ENCODE measurements around the gene RASA2. TPM values are rescaled to one million over a fixed set of nuclear protein-coding genes. Genes with fewer than 3 reads are reported as not detected.

The RASA2 gene
- total and polyA plus RNA-seq, 11 donors, result 2.0 to 12.3 (median 3.4) TPM

DNA sequence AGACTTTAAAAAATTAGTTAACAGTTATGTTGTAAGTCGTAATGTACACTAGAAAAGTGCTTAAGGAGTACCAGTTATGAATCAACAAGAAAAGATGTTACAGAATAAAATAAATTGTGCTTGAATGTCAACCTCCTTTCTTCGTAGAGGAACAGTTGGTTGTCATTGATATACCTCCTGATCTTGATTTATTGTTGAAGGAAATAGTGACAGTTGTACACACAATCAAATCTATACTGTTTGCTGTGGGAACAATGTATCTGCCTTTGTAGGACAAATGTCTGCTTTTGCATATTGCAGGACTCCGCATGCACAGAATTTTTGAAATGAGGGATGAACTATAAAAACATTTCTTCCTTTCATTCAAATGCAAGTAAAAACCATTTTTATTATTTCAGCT is 19.2 kb downstream of the RASA2 start:
- Histone ChIP-seq H3K4me1 (peaks cover 0 to 30% (median 2%) of the 10 kb centered on the region in 12 donors), H3K9me3 (no peaks in the 10 kb centered on the region), H3K27ac (no peak overlapping the region), H3K4me3 (no peak overlapping the region), H3K36me3 (no peaks in the 10 kb centered on the region), H3K27me3 (no peaks in the 10 kb centered on the region)
- DNase-seq, result no peak
- WGBS, 4 donors, result 94 to 97% (median 95%) methylated on average over 3 of the region's 3 CpGs
- intact Hi-C loops (cut with DNase I), result no loop called here
- no peak for TF ChIP-seq POLR2A (IDR thresholded peaks at IDR 0.05)
- TF ChIP-seq, protein P1, sequence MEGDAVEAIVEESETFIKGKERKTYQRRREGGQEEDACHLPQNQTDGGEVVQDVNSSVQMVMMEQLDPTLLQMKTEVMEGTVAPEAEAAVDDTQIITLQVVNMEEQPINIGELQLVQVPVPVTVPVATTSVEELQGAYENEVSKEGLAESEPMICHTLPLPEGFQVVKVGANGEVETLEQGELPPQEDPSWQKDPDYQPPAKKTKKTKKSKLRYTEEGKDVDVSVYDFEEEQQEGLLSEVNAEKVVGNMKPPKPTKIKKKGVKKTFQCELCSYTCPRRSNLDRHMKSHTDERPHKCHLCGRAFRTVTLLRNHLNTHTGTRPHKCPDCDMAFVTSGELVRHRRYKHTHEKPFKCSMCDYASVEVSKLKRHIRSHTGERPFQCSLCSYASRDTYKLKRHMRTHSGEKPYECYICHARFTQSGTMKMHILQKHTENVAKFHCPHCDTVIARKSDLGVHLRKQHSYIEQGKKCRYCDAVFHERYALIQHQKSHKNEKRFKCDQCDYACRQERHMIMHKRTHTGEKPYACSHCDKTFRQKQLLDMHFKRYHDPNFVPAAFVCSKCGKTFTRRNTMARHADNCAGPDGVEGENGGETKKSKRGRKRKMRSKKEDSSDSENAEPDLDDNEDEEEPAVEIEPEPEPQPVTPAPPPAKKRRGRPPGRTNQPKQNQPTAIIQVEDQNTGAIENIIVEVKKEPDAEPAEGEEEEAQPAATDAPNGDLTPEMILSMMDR (IDR thresholded peaks at IDR 0.05), result no peak
- no peak for ATAC-seq

GRCh38 chr3:141507392-141508066 is 20.7 kb downstream of the RASA2 start:
- intact Hi-C loops (cut with DNase I), result no loop called here
- DNase-seq, result no peak
- TF ChIP-seq POLR2A (IDR thresholded peaks at IDR 0.05), result no peak
- TF ChIP-seq, protein P1 (IDR thresholded peaks at IDR 0.05), result no peak

DNA sequence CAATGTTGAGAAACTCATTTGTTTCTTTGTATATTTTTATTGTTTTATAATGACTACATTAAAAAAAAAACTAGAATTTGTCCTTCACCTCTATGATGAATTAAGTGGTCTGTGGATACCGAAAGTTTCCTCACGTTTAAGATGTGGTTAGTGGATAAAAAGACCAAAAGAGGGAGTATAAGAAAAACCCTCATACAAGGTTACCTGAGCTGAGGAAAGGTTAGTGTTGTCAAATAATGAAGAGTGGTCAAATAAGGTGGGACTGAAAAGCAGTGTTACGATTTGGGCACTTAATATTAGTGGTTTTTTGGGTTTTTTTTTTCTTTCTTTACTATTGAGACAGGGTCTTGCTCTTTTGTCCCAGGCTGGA is 21.2 kb downstream of the RASA2 start:
- Histone ChIP-seq H3K27me3 (no peaks in the 10 kb centered on the region), H3K4me1 (peaks cover 0 to 30% (median 0%) of the 10 kb centered on the region in 12 donors), H3K36me3 (peaks cover 0 to 11% (median 7%) of the 10 kb centered on the region in 9 donors), H3K4me3 (no peak overlapping the region), H3K27ac (no peak overlapping the region), H3K9me3 (no peaks in the 10 kb centered on the region)
- intact Hi-C loops (cut with DNase I), result no loop called here
- TF ChIP-seq, protein P1 (IDR thresholded peaks at IDR 0.05), result no peak
- TF ChIP-seq POLR2A (IDR thresholded peaks at IDR 0.05), result no peak
- ATAC-seq (no peak), DNase-seq (no peak)
- WGBS, 4 donors, result 92 to 96% (median 94%) methylated on average over 3 of the region's 3 CpGs

More at GRCh38 chr3:141507392-141508066, 20.7 kb downstream of the RASA2 start:
- Histone ChIP-seq H3K27me3 (no peaks in the 10 kb centered on the region), H3K27ac (no peak overlapping the region), H3K4me3 (no peak overlapping the region), H3K4me1 (peaks cover 0 to 30% (median 0%) of the 10 kb centered on the region in 12 donors), H3K36me3 (peaks cover 0 to 5% (median 3%) of the 10 kb centered on the region in 9 donors), H3K9me3 (no peaks in the 10 kb centered on the region)
- no peak for ATAC-seq
- 86 to 89% (median 87%) methylated on average over 3 of the region's 3 CpGs for WGBS, 4 donors

- intact Hi-C loops (cut with DNase I), result no loop called here
- Histone ChIP-seq H3K4me3 (no peak overlapping the region), H3K27ac (no peak overlapping the region), H3K36me3 (peaks cover 0 to 39% (median 27%) of the 10 kb centered on the region in 9 donors), H3K4me1 (peaks cover 0 to 25% (median 0%) of the 10 kb centered on the region in 12 donors), H3K9me3 (no peaks in the 10 kb centered on the region), H3K27me3 (no peaks in the 10 kb centered on the region)
- 86 to 94% (median 89%) methylated on average over 4 of the region's 4 CpGs for WGBS, 4 donors
- ATAC-seq, result no peak
- TF ChIP-seq, protein P1 (IDR thresholded peaks at IDR 0.05), result no peak
- TF ChIP-seq POLR2A (IDR thresholded peaks at IDR 0.05), result no peak
- no peak for DNase-seq
Observed at GRCh38 chr3:141511361-141511760, 24.5 kb downstream of the RASA2 start.
